ENCODE measurements around the gene SPAG16.
"Not testable (repeated sequence)": the region's sequence is repeated elsewhere in the genome, so short reads cannot be mapped to it uniquely, and the experiment has no call there.

SPAG16 gene

DNA sequence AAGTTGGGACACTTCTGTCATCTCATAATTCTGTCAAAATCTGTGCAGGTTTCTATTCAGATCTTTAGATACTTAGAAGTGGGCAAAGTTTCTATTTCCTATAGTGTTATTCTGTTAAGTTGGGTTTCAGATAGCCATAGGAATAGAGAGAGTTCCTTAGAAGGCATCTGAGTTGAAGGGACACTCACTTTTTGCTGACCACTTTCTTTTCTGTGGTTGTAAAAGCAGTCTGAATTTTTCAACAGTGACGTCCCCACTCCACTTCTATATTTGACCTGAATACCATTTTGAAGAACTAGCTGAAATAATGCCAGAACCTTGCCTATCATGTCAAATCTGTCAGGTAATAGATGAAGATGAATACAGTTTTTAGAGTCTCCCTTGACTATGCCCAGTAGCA, 267.3 kb downstream of the SPAG16 start:
- DNase-seq (ENCODE audit: low spot score) = no peak

DNA sequence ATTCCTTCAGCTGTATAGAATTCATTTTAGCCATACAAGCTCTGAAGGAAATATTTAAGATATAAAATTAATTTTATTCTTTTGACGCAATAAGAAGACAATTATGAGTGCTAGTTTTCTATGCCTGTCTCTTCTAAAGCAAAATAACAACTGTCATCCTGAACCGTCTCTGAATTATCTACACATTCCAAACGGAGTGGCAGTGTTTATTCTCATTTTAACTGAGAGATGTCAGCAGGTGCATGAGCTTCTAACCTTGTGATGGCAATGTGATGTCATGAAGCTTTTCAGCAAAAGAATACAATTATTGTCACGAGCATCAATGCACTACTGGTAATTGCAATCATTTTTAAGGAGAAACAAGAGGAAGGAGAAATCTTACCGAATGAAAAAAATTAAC, 274.8 kb downstream of the SPAG16 start:
- DNase-seq (ENCODE audit: low spot score) = no peak

DNA sequence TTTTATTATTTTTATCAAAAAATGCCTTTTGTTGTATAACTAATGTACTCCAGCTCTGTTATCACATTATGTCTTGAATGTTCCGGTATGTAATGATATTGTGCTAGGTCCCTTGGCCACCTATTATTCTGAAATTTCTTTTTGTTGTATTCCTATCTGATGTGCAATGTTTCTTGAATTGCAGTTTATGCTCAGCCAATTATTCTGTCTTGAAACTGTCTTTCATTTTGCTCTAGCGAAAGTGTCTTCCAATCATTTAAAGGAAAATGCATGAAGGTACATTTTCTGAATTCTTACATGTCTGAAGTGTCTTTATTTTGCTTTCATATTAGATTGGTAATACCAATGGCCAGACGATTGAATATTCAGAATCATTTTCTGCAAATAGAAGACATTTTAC, 277.5 kb downstream of the SPAG16 start:
- DNase-seq (ENCODE audit: low spot score) = no peak

DNA sequence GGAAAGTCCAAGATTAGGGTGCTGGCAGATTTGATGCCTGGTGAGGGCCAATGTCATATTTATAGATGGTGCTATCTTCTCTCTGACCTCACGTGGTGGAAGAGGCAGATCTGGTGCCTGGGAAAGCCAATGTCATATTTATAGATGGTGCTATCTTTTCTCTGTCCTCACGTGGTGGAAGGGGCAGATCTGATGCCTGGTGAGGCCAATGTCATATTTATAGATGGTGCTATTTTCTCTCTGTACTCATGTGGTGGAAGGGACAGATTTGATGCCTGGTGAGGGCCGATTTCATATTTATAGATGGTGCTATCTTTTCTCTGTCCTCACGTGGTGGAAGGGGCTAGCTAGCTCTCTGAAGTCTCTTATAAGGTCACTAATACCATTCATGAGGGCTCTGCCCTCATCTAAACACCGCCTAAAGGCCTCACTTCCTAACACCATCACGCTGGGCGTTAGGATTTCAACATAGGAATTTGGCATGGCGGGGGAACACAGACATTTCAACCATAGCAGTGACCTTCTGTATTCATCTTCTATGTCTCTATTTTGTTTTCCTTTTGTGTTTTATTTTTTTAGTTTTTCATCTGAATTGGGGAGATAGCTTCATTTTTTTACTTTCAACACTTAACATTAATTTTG, 278.4 kb downstream of the SPAG16 start:
- DNase-seq (ENCODE audit: low spot score) = no peak

DNA sequence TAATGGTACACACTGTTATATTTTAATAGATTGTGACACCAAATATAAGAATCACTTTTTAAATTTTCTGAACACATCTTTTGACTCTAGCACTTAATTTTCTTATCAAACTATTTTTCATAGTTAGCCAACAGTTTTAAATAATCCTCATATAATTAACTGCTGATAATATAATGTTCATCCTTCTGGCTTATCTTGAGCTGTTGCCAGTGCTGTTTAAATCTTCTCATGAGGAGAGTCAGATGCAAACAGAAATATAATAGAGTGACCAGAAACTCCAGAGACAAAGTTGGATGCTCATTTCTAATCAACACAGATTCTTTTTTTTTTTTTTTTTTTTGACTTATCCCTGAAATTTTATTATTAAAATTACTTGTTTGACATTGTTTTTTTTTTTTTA, 282.6 kb downstream of the SPAG16 start:
- DNase-seq (ENCODE audit: low spot score) = no peak

DNA sequence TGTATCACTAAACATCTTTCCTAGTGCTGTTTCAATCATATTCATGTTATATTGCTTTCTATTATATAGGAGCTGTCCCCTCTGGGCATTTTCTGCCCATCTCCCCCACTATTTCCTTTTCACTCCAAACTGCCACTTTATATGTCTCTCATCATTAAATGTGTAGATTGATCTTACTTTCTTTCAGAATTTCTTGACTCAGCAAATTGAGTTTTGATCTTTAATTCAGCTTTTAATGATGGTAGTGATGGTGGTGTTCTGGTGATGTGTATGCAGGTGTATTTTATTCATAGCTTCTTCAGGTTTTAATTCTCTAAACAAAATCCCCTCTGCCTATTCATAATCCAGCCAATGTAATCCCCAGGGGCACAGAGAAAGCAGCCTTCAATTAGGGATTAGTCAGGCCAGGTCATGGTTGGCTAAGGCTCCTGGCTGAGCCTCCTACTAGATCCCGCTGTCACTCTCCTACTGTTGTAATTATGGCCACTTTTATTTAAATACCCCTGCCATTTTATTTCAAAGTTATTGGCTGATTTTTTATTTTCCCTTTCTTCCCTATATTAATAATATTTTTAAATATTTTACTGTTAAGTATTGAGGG, 325.4 kb downstream of the SPAG16 start:
- DNase-seq (ENCODE audit: low spot score) = no peak

DNA sequence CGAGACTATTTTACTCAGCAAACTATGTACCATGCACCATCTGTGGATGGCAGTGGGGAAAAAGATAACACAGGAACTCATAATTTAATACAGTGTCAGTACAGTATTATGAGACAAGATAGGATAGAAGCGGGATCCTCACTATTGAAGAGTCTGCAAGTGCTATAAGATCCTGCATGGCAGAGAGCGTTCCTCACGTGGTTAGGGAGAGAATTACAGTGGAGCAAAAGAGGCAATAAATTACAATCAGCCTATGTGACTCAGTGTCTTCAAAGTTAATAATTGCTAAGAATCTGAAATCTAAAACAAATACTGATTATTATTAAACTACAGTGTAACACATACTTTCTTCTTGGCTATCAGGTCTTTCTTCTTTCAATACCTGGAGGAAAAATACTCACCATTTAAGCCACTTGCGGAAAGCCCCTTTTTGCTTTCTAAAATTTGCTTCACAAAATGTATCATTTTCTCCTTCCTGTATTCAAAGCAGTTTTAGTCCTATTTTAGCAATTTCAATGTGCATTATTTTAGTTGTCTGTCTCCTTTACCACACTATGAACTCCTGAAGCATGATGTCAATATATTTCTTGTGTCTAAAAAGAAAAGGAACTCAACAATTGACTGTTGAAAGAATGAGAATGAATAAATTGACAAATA, 342.9 kb downstream of the SPAG16 start:
- no peak for DNase-seq (ENCODE audit: low spot score)

DNA sequence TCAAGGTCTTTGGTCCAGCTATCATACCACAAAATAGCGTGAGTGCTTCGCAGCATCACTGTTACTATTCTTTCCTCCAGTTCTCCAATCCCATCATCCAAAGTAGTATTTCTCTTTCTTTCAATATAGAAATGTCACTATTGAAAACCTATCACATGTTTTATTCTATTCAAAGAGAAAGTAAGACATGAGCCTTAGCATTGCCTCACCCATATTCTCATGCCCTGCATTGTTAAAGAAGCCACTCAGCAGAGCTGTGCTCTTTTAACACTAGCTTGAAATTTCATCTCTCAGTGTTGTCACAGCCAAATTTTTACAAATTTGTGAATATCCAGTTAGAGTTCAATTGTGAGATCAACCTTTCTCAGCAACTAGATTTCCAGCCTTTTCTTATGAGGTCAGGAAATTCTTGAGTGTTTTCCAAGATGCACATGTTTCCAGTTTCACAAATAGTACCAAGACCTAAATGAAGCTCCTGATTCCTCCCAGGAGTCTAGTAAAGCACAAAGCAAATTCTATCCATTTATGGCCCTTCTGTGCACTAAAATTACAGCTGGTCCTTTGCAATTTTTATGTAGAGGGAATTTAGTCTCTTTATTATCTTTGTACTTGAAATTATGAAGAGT, 343.7 kb downstream of the SPAG16 start:
- no peak for DNase-seq (ENCODE audit: low spot score)

DNA sequence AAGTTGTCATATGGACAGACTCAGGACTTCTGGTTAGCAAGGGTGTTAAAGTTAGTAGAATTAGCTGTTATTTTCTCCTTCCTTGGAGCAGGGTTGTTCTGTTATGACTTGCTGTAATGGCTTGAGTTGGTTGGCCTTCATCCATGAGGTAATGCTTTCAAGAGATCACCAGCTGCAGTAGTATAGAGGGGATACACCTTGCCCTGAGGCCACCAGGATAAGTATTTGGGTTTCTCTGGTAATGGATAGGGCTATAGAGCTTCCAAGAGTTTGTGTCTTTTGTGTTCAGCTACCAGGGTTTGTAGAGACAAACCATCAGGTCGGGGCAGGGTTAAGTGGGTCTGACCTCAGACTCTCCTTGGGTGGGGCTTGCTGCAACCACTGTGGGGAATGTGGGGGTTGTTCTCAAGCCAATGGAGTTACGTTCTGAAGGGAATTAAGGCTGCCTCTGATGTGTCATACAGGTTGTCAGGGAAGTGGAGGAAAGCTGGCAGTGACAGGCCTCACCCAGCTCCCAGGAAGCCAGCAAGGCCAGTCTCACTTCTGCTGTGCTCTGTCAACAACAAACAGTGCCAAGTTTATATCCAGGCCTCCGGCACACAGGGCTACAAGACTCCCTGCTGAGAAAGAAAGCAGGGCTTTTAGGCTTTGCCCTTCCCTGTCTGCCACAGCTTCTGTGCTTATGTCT, 356.6 kb downstream of the SPAG16 start:
- DNase-seq (ENCODE audit: low spot score) = no peak

DNA sequence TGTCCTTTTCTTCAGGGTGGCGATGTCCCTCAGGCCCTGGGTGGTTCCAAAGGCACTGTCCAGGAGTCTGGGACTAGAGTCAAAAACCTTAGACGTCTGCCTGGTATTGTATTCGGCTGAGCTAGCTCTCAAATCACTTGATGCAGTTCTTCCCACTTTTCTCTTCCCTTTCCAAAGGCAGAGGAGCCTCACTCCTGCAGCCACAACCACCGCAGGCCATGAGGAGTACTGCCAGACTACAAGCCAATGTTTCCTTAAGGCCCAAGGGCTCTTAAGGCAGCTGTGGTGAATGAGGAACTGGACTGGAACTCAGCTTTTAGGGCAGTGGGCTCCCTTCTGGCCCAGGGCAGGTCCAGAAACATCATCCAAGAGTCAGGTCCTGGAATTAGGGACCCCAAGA, 360.7 kb downstream of the SPAG16 start:
- DNase-seq (ENCODE audit: low spot score) = no peak

DNA sequence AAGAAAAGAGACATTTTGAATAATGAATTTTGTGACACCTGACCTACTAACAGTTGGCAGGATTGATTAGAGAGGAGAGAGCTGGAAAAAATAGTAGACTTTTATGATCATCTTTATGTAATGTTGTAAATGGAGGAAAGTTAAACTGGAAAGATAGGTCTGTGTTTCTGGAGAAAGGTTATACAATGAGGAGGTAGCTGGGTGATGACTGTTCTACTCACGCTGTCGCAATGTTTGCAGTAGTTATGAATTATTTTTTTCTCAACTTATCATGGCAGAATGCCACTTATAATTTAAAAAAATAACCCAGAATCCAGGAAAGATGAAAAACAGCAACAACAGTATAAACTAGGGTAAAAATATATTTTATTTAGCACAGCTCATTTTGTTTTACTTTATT, 364.9 kb downstream of the SPAG16 start:
- no peak for DNase-seq (ENCODE audit: low spot score)

DNA sequence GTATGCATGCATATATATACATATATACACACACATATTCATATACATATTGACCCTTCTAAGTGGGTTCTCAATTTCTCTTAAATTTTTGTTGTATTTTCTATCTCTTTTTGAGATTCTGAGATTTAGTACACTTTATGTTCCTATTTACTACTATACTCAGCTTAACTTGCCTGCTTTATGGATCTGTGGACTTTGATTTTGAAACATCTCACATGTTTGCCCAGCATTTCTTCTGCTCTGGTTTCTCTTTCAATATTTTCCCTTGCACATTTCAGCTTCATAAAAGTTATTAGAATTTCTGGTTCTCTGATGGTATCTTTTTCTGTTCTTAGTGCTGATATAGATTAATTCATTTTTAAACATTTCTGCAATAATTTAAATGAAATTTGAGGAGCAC, 380.6 kb downstream of the SPAG16 start:
- no peak for DNase-seq (ENCODE audit: low spot score)

DNA sequence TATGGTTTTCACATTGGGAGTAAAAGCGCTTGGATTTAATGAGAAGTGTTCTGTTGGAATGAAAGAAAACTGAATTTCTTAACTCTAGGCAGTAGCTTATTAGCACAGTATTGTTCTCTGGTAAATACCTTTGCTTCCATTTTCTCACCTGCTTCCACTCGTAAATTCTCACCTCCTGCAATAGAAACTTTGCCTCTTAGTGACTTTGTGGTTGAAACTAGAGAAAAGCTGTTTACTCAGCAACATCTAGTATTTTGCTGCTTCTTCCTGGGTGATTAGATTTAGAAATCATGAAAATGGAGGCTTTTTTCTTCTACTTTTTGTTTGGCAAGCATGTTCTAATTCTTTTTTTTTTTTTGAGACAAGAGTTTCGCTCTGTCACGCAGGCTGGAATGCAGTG, 385.4 kb downstream of the SPAG16 start:
- DNase-seq (ENCODE audit: low spot score) = no peak

DNA sequence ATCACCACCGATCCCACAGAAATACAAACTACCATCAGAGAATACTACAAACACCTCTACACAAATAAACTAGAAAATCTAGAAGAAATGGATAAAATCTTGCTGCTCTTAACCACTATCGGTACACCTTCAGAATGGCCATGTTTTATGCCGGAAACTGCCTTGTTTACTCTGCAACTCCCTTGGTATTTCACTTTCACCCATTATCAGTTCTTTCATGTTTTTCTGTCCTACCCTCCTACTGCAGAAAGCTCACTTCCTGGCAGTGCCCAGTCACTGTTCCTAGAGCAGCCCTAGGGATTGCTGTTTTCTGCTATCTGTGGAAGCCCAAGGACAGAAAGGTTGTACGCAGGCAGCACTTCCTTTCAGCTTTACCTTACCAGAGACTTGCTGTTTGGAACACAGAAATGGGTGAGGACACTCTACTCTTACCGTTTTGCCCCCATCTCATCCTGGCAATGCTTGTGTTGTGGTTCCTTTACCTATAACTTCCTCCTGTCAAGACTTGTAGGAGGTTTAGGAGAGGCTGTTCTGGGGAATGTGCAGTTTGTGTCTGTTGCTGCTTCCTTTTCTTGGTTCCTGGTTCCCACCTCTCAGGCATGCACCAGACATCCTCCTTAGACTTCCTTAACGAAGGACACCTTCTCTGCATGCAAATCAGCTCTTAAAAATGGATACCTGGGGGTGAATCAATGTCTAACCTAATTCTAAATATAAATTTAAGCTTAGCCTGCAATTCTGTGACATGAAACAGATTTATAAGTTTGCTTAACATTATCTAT, 394.4 kb downstream of the SPAG16 start:
- no peak for DNase-seq (ENCODE audit: low spot score)

DNA sequence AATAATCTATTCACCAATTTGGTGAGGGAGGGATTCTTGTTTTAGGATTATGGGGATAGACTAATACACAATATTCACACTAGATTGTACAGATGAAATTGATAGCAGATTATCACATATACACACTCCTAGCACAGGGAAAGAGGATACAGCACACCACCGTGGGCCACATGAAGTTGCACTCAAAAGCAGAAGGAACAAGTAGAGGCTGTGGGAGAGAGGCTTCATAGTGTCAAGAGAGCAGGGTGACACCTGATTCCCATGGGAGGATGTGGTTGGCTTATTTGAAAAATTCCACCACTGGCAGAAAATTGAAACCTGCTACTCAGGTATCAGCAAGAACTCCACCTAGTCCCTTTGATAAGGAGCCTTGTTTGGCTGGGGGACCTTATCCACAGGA, 395.6 kb downstream of the SPAG16 start:
- no peak for DNase-seq (ENCODE audit: low spot score)

DNA sequence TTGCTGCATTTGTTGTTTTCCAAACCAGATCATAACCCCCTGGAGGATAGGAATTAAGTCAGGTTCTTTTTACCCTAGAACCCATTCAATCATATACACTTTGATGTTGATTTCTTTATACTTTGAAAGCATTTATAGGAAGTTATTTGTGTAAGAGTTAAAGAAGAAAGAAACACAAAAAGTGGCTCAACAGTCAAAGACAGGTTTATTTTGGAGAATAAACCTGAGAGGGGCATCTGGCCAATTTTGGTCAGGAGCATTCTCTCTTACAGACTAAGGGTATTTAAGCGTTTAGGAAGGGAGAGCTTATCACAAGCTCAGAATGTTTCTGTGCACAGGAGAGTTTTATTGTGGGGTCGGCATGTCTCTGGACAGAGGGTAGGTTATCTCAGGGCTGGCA, 398.0 kb downstream of the SPAG16 start:
- DNase-seq (ENCODE audit: low spot score) = no peak

DNA sequence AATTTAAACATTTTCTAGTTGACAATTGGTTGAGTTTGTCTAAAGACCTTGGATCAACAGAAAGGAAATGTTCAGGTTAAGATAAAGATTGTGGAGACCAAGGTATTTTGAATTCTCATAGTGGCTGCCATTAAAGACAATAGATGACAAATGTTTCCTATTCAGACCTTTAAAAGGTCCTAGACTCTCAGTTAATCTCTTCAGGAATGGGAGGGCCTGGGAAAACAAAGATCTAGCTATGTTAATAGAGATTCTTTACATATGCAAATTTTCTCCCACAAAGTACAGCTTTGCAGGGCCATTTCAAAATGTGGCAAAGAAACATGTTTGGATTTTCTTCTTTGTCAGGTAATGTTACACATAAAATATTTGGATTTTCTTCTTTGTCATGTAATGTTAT, 403.9 kb downstream of the SPAG16 start:
- DNase-seq (ENCODE audit: low spot score) = no peak

DNA sequence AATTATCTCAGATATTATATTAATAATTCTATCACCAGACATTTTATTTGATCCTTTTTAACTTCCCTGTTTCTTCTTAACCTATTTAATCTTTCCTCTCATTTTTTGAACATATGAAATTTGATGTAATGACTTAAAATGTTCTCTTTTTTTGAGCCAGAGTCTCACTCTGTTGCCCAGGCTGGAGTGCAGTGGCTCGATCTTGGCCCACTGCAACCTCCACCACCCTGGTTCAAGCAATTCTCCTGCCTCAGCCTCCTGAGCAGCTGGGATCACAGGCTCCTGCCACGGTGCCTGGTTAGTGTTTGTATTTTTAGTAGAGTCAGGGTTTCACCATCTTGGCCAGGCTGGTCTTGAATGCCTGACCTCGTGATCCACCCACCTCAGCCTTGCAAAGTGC, 404.6 kb downstream of the SPAG16 start:
- not testable (repeated sequence) for DNase-seq (ENCODE audit: low spot score)

DNA sequence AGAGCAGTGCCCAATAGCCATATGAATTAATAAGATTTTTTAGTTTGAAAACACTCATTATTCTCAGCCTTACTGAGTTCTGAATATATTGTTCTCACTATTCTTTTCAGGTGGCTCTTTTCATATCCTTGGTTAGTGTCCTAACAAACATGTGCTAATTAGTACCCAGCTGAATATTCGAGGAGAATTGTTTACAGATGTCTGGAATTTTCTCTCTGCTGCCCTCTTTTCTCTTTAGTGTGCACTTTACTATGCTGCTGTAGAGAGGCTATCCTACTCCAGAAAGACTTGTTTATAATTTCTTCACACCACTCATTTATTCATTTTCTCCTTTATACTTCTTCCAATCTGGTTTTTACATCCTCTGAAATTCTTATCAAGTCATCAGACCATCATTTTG, 405.3 kb downstream of the SPAG16 start:
- no peak for DNase-seq (ENCODE audit: low spot score)

DNA sequence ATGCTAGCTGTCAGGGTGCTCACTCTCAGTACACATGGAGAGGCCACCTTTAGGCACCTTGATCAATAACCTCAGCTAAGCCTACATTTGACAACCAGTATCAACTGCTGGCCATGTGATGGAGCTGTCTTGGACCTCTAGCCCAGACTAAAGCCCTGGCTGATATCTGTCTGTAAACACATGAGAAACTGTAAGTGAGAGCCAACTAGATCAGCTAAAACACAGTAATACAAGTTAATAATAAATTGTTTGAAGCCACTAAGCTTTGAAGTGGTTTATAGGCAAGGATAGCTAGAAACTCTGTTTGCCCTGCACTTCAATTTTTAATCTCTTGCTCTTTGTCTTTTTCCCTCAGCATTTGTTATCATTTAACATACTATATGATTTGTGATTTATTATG, 407.1 kb downstream of the SPAG16 start:
- no peak for DNase-seq (ENCODE audit: low spot score)

DNA sequence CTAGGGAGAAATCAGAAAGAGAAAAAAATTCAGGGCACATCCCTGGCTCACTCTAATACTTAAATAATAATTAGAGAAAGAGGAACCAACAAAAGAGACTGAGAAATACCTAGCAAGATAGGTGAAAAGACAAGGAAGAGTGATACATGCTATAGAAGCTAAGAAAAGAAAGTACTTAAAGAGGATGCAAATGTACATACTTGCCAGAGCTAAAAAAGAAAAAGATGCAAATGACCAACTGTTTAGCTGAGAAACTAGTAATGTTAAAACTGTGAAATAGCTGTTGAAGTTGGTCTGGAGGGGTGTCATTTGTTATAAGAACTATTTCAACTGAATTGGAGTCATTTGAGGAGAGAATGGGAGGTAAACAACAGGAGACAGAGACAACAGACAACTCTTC, 412.2 kb downstream of the SPAG16 start:
- DNase-seq (ENCODE audit: low spot score) = no peak

DNA sequence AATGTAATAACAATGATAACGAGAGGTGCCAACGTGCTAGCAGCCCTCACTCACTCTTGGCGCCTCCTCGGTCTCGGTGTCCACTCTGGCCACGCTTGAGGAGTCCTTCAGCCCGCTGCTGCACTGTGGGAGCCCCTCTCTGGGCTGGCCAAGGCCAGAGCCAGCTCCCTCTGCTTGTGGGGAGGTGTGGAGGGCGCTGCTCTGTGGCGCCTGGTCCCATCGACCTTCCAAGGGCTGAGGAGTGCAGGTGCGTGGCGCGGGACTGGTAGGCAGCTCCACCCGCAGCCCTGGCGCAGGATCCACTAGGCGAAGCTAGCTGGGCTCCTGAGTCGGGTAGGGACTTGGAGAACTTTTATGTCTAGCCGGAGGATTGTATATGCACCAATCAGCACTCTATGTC, 417.1 kb downstream of the SPAG16 start:
- not testable (repeated sequence) for DNase-seq (ENCODE audit: low spot score)
